Stimulated activated CD8-positive, alpha-beta memory T cell treated with anti-CD3 and anti-CD28 coated beads, Interleukin-12 subunit alpha, Interleukin-12 subunit beta, amount 100 ng/mL, for 1 hour (primary cell): ENCODE measurements around the gene SPPL2B.
"Not testable (repeated sequence)": the region's sequence is repeated elsewhere in the genome, so short reads cannot be mapped to it uniquely, and the experiment has no call there.

ENCODE experiments used
- DNase-seq: peaks from one replicate; pipeline ENCODE4 v3.0.0-alpha.2; 2020; ENCODE audit warnings: low read depth

The SPPL2B gene, protein sequence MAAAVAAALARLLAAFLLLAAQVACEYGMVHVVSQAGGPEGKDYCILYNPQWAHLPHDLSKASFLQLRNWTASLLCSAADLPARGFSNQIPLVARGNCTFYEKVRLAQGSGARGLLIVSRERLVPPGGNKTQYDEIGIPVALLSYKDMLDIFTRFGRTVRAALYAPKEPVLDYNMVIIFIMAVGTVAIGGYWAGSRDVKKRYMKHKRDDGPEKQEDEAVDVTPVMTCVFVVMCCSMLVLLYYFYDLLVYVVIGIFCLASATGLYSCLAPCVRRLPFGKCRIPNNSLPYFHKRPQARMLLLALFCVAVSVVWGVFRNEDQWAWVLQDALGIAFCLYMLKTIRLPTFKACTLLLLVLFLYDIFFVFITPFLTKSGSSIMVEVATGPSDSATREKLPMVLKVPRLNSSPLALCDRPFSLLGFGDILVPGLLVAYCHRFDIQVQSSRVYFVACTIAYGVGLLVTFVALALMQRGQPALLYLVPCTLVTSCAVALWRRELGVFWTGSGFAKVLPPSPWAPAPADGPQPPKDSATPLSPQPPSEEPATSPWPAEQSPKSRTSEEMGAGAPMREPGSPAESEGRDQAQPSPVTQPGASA

DNA sequence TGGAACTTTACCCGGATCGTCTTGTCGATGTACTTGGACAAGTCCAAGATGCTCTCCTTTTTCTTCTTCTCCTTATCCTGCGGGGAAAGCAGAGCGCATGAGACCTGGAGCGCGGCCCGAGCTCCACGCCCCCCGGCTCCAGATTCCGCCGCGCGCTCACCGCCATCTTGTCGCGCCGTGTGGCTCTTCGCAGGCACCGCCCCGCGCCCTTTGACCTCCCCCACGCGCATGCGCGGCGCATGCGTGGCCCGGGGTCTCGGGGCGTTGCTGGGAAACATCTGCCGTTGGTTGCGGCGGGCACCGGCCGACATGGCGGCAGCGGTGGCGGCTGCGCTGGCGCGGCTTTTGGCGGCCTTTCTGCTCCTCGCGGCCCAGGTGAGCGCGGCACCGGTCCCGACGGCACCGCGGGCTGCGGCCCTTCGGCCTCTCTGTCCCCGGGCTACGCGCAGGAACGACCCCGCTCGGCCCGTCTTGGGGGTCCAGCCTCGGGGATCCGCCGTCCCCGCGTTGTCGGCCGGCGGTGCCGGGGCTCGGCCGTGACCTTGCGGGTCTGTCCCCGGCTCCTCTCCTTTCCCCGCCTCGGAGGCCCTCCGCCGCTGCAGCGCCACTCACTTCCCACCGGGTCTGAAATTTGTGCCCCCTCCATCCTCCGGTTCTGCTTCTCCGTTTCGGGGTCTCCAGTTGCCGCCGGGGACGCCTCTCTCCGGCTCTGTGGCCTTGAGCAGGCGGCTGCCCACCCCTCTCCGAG, at the start of gene SPPL2B, which contains the start of gene LSM7:
TSS of gene SPPL2B (plus strand) at position 284 of the 748 bp plus-strand sequence. CDS start at position 310, 26 bp downstream.
TSS of gene LSM7 (minus strand) at position 186 of the 748 bp plus-strand sequence. CDS start at position 166, 20 bp downstream.
- DNase-seq, result peak; percentile 90

- DNase-seq, result no peak
Observed at GRCh38 chr19:2280633-2281264, 47.7 kb upstream of the SPPL2B start.

DNA sequence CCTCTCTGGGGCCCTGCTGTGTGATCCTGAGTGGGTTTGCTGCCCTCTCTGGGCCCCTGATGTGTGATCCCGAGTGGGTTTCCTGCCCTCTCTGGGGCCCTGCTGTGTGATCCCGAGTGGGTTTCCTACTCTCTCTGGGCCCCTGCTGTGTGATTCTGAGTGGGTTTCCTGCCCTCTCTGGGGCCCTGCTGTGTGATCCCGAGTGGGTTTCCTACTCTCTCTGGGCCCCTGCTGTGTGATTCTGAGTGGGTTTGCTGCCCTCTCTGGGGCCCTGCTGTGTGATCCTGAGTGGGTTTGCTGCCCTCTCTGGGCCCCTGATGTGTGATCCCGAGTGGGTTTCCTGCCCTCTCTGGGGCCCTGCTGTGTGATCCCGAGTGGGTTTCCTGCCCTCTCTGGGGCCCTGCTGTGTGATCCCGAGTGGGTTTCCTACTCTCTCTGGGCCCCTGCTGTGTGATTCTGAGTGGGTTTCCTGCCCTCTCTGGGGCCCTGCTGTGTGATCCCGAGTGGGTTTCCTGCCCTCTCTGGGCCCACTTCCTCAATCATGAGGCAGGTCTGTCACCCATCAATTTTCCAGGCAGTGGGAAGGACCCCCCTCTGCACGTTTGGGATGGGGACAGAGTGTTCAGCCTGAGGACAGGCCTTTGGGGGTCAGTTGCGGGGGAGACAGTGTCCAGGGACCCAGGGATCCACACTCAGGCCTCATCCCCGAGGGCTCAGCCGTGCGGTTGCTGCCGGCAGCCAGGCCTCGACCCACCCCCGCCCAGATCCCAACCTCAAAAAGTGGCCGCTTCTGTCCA, 47.0 kb upstream of the SPPL2B start:
- not testable (repeated sequence) for DNase-seq

- DNase-seq, result no peak
Observed at GRCh38 chr19:2282062-2282861, 46.2 kb upstream of the SPPL2B start, which contains the start of gene PEAK3. Gene PEAK3, minus strand, starts transcription at chr19:2282175. Its CDS starts 1,244 bp downstream, at chr19:2280931.

DNA sequence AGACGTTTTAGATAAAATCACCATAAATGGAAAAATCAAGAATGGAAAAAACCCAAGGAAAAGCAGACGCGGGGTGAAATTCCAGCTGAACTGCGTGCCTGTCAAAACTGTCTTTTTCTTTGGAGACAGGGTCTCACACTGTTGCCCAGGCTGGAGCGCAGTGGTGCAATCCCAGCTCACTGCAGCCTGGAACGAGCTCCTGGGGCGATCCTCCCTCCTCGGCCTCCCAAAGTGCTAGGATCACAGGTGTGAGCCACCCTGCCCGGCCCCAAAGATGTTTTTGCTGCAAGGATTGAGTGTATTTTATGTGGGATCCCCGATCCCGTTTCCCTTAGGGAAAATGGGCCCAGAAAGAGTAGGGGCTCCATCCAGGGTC, 45.6 kb upstream of the SPPL2B start:
- DNase-seq, result no peak

DNA sequence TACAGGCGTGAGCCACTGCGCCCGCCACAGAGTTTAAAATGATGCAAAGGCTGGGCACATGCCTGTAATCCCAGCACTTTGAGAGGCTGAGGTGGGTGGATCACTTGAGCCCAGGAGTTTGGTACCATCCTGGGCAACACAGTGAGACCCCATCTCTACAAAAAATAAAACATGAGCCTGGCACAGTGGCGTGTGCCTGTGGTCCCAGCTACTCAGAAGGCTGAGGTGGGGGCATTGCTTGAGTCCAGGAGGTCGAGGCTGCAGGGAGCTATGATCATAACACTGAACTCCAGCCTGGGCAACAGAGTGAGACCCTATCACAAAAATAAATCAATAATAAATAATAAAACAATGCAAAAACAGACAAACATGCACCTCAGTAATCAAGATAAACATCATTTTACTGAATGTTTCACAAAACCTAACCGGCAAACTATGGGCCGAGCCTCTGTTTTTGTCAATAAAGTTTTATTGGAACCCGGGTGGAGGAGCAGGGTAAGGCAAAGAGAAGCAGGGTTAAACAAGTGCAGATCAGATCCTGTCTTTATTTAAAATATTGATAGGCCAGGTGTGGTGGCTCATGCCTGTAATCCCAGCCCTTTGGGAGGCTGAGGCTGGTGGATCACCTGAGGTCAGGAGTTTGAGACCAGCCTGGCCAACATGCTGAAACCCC, 44.5 kb upstream of the SPPL2B start:
- no peak for DNase-seq

- no peak for DNase-seq
Observed at GRCh38 chr19:2286402-2287140, 41.9 kb upstream of the SPPL2B start.

- DNase-seq, result no peak
Observed at GRCh38 chr19:2287585-2288337, 40.7 kb upstream of the SPPL2B start.

DNA sequence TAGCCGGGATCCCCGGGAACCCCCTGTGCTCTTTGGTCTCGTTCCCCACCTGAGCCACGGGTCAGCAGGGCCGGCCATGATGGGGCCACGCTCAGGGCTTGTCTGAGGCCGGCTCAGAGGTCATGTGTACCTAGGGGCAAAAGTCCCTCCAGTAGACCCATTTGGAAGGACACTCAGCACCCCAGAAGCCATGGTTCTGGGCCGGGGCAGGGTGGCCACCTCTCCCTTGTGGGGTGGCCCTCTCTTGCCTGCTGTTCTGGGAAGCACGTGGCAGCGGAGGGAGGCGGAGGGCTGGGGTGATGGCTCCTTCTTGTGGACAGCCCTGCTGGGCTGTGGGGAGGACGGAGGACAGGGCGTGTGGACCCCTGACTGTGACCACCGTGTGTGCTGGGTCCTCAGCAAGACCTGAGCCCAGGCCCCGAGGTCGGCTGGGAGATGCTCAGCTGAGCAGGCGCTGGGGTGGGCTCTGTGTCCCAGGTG, 40.1 kb upstream of the SPPL2B start:
- no peak for DNase-seq

DNA sequence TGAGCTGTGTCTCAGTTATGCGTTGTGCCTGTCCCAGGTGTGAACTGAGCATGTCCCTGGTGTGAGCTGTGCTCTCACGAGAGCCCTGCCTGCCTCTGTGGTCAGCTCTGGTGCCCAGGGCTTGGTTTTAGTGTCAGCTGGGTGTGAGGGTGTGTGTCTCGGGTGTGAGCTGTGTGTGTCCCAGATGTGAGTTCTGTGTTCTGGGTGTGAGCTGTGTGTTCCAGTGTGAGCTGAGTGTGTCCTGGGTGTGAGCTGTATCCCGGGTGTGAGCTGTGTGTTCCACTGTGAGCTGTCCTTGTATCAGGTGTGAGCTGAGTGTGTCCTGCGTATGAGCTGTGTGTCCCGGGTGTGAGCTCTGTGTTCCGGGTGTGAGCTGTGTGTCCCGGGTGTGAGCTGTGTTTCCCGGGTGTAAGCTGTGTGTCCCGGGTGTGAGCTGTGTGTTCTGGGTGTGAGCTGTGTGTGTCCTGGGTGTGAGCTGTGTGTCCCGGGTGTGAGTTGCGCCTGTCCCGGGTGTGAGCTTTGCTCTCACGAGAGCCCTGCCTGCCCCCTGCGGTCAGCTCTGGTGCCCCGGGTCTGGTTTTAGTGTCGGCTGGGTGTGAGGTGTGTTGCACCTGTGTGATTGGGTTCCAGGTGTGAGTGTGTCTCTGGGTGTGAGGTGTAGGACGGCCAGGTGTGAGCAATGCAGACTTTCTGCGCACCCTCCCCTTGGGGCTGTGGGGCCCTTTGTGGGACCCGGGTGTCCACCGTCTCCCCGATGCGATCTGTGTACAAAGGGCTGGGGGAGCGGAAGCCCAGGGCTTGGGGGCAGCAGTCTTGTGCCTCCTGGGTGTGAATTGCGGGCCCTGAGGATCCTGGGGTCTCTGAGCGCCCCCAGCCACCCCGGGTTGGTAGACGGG, 39.4 kb upstream of the SPPL2B start:
- no peak for DNase-seq

- DNase-seq, result no peak
Observed at GRCh38 chr19:2289714-2290435, 38.6 kb upstream of the SPPL2B start.

DNA sequence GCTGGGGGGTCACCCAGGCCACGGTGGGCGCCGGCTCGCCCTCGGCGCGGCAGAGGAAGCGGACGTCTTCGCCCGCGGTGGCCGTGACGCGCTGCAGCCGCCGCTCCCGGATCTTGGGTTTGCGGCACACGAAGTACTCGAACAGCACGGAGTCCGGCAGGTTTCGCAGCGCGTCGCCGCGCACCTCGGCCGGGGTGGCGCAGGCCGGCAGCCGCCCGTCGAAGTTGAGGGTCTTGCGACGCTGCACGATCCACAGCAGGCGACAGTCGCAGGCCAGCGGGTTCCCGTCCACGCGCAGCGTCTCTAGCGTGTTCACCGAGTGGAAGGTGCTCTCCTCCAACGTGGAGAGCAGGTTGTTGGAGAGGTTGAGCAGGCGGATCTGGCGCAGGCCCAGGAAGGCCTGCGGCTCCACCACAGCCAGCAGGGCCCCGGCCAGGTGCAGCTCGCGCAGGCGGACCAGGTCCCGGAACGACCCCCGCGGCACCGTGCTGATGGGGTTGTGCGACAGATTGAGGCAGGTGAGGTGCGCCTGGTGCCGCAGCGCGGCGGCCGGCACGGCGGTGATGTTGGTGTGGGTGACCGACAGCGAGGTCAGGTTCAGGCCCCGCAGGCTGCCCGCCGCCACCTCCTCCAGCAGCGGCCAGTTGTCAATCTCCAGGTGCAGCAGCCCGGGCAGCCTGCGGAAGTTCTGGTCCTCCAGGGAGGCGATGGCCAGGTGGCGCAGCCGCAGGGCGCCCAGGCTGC, 37.9 kb upstream of the SPPL2B start:
- no peak for DNase-seq

- DNase-seq, result no peak
Observed at GRCh38 chr19:2291185-2291751, 37.2 kb upstream of the SPPL2B start.

DNA sequence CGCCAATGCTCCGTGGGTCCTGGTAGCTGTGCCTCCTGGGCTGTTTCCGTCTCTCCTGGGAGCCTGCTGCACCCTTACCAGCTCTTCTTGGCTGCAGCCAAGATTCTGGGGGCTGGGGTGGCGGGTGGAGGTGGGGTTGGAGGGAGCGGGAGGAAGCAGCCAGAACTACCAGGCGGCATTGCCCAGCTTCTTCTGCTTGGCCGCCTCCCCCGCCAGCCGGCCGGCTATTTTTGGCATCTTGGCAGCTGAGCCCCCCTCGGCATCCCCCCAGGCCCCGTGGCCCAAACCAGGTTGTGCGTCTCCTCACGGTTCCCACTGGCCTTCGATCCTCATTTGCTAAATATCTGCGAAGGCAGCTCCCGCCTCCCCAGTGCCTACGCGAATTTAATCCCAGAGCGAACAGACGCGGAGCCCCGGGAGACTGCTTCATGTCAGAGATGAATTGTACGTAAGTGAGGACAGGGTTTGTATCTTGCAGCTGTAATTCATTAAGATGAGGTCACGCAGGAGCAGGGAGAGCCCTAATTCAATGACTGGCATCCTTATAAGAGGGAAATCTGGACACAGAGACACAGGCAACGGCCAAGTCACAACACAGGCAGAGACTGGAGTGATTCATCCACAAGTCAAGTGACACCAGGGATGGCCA, 33.7 kb upstream of the SPPL2B start:
- DNase-seq, result no peak

DNA sequence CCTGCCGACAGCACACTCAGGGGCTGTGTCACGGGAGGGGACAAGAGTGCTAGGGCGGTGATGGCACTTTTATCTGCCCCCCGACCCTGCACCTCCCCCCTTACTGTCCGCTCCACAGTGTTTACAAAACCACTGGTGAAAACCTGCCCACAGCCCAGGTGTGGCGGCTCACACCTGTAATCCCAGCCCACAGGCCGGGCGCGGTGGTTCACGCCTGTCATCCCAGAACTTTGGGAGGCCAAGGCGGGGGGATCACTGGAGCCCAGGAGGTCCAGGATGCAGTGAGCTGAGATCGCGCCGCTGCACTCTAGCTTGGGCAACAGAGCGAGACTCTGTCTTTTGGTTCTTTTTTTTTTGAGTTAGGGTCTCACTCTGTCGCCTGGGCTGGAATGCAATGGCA, 32.3 kb upstream of the SPPL2B start:
- no peak for DNase-seq
